ENCODE data around the gene KCNC1.
A peak's percentile ranks its signal among the peaks of the same experiment; 100 is the strongest.

The KCNC1 gene

DNA sequence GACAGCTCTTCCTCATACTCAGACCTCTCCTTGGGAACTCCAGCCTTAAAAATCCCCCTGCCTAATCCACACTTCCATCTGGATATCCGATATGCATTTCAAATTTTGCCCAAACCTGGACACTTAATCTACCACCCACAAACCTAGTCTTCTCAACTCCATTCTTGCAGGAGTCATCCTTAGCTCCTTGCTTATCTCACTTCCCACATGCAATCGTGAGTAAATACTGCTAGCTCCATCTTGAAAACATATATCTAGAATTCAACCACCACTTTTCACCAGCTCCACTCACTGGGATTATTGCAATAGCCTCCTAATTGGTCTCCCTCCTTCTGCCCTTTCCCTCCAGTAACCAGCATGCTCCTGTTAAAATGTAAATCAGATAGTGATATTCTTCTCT, 17.8 kb upstream of the KCNC1 start:
- DNase-seq (ENCODE audit: low read depth), result no peak

DNA sequence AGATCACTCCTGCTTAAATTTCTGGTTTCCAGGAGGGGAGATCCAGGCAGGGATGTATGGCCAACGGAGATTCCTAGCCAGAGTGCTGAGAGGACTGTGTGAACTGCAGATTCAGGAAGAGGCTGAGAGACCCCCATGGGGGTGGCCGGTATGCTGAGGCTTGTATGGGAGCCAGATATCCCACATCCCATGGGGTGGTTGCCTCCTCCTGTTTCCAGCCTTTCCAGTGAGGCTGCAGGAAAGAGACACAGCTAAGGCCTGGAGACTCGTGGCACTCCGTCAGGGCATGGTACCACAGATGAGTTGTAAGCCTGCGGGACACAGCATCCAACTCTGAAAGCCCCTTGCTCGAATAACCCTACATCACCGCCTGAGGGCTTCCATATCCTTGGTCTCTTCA, 16.6 kb upstream of the KCNC1 start:
- no peak for DNase-seq (ENCODE audit: low read depth)

GRCh38 chr11:17718510-17718962, 16.0 kb upstream of the KCNC1 start:
- no peak for DNase-seq (ENCODE audit: low read depth)

- no peak for DNase-seq (ENCODE audit: low read depth)
These were observed 15.3 kb upstream of the KCNC1 start, which contains the start of gene MYOD1 for GRCh38 chr11:17719028-17719937. MYOD1 (plus strand) TSS chr11:17719571; CDS start chr11:17719783, 212 bp downstream.

DNA sequence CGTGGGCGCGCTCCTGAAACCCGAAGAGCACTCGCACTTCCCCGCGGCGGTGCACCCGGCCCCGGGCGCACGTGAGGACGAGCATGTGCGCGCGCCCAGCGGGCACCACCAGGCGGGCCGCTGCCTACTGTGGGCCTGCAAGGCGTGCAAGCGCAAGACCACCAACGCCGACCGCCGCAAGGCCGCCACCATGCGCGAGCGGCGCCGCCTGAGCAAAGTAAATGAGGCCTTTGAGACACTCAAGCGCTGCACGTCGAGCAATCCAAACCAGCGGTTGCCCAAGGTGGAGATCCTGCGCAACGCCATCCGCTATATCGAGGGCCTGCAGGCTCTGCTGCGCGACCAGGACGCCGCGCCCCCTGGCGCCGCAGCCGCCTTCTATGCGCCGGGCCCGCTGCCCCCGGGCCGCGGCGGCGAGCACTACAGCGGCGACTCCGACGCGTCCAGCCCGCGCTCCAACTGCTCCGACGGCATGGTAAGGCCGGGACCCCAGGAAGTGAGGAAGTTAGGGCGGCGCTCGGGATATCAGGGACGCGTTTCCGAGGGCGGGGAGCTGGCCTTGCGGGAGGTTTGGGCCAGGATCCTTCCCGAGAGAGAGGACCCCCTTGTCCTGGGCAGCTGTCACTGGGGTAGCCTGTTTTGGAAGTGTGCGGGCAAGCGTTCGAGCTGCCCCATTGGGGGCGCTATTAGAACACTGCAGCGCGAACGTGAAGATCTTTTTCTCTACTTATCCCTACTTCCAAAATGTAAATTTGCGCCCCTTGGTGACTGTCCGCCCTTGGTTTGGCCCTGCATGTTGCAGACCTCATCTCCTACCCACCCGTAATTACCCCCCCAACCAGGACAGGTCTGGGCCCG, 14.4 kb upstream of the KCNC1 start:
- DNase-seq (ENCODE audit: low read depth), result no peak

- no peak for DNase-seq (ENCODE audit: low read depth)
These were observed 13.8 kb upstream of the KCNC1 start for GRCh38 chr11:17720796-17721171.

DNA sequence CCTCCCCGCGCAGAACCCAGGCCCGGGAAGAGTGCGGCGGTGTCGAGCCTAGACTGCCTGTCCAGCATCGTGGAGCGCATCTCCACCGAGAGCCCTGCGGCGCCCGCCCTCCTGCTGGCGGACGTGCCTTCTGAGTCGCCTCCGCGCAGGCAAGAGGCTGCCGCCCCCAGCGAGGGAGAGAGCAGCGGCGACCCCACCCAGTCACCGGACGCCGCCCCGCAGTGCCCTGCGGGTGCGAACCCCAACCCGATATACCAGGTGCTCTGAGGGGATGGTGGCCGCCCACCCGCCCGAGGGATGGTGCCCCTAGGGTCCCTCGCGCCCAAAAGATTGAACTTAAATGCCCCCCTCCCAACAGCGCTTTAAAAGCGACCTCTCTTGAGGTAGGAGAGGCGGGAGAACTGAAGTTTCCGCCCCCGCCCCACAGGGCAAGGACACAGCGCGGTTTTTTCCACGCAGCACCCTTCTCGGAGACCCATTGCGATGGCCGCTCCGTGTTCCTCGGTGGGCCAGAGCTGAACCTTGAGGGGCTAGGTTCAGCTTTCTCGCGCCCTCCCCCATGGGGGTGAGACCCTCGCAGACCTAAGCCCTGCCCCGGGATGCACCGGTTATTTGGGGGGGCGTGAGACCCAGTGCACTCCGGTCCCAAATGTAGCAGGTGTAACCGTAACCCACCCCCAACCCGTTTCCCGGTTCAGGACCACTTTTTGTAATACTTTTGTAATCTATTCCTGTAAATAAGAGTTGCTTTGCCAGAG, 13.2 kb upstream of the KCNC1 start:
- DNase-seq (ENCODE audit: low read depth), result no peak

GRCh38 chr11:17722000-17722643, 12.5 kb upstream of the KCNC1 start:
- no peak for DNase-seq (ENCODE audit: low read depth)

GRCh38 chr11:17724020-17724908, 10.3 kb upstream of the KCNC1 start:
- DNase-seq (ENCODE audit: low read depth), result no peak

DNA sequence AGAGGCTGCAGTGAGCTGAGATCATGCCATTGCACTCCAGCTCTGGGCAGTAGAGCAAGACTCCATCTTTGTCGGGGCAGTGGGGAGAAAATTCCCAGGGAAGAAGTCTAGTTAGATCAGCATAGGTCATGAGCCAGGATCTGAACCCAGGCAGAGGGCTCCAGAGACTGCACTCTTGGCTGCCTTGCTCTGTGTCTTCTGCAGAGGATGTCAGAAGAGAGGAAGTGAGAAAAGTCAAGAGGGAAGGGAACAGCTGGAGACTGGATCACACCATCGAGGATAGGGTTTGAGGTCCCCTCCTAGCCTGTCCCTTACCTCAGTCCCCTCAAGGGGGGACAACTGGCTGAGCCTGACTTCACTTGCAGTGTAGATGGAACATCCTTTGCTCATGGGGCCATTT, 9.4 kb upstream of the KCNC1 start:
- DNase-seq (ENCODE audit: low read depth), result no peak

DNA sequence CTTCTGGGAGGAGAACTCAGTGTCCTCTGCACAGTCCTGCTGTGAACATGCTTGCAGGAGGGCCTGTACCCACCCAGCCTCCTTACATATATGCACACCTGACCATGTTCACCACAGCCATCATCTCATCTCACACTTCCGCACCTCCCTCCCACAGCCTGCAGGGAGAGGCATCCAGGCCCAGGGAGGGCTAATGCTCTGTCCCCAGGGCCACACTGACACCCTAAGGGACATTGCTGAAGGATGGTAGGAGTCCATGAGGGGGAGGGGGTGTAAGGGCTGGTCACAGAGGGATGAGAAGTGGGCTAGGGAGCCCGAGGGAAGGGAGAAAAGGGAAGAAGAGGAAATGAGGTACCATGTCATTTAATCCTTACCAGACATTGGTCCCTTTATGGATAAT, 4.4 kb upstream of the KCNC1 start:
- DNase-seq (ENCODE audit: low read depth), result no peak

DNA sequence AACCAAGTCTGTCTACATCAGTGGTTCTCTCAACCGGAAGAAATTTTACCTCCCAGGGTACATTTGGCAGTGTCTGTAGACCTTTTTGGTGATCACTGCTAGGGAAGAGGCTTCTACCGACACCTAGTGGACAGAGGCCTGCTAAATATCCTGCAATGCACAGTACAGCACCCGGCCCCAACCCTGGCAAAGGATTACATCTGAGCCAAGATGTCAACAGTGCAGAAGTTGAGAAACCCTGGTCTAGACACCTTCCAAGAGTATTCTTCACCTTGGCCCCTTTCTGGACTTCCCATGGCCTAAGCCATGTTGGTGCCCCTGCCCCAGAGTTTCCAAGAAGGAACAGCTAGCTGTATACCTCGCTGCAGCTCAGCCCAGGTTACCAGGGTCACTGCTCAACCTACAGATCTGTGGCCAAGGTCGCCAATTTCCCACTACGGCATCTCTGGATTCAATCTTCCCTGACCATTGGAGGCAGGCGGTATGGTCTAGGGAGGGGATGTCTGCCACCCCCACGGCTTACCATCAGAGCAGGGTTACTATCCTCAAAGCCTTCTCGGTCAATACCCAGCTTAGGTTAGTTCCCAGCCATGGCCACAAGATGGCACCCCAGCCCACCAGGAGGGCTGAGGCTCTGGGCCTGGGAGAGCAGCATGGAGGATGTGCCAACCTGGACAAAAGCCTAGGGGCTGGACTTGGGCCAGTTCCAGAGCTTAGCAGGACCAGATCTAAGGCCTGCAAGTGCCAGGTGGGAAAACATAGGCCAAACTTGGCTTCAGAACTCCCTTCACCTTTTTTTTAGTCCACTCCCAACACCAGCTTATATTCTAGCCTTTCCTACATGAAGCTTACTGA, 3.7 kb upstream of the KCNC1 start:
- DNase-seq (ENCODE audit: low read depth), result peak; percentile 9

DNA sequence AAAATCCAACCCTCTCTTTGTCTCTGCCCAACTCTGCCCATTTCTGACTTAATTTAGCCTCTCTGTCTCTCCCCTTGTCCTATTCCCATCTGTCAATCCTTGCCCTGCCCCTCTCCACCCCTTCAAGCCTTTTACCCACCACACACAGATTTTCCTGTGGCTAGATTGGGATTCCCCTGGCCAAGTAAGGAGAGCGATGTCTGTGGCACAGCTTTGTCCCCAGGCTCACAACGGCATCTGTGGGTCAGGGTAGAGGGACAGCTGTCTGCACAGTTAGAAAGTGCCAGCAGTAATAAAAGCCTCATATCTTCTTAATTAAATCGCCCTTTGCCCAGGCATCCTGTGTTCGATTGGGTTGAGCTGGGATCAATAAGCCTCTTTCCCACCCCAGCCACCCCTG, 1.3 kb upstream of the KCNC1 start:
- no peak for DNase-seq (ENCODE audit: low read depth)

DNA sequence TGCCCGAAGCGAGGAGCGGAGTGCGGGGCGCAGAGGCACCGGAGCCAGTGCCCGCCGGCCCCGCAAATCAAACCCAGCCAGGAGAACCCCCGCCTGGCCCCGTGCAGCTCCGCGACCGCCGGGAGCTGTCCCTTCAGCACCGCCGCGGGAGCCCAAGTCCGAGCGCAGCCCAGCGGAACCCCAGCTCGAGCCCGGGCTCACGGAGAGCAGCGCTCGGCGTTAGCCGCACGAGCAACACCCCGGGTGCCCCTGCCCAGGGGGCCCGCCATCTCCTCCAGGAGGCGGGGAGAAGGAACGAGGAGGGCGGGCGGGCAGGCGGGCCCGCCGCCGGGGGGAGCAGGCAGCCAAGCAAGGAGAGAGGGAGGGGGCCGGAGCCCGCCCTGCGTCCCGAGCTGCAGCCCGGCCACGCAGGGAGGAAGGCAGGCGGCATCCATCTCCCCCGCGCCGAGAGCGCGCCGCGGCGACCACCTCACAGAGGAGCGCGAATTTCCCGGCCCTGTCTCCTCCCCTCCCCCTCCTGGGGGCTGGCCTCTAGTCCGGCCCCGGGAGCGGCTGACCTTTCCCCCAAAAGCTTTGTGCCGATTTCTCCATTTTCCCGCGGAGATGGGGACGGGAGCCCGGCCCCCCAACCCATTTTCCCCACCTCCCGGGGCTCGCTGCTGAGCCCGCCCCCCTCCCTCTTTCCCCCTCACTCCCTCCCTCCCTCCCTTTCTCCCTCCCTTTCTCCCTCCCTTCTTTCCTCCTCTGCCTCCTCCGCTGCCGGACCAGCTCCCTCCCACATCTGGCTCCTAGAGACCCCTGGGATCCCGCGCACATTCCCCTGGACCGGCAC, 621 bp downstream of the KCNC1 start:
- no peak for DNase-seq (ENCODE audit: low read depth)

DNA sequence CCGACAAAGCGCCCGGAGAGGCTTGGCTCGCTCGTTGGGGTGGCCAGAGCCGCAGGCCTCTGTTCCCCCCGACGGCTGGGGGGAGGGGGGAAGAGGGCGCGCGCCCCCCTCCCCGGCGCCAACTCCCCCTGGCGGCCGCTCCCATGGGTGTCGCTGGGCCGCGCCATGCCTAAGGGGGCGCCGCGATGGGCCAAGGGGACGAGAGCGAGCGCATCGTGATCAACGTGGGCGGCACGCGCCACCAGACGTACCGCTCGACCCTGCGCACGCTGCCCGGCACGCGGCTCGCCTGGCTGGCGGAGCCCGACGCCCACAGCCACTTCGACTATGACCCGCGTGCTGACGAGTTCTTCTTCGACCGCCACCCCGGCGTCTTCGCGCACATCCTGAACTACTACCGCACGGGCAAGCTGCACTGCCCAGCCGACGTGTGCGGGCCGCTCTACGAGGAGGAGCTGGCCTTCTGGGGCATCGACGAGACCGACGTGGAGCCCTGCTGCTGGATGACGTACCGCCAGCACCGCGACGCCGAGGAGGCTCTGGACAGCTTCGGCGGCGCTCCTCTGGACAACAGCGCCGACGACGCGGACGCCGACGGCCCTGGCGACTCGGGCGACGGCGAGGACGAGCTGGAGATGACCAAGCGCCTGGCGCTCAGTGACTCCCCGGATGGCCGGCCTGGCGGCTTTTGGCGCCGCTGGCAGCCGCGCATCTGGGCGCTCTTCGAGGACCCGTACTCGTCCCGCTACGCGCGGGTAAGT, 1.4 kb downstream of the KCNC1 start:
- DNase-seq (ENCODE audit: low read depth), result no peak

DNA sequence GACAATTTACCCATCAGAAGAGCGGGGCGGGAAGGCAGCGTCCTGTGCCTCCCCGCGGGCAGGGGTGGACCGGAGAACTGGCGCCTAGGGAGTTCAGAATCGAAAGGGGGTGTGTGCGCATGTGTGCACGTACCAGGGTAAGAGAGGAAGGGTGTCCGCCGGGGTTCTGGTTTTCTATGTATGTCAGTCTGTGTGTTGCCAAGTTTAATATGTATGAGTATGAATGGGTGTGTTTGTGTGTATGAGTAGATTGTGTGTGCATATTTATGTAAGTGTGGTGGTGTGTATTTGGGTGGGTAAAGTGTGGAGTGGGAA, 2.0 kb downstream of the KCNC1 start:
- DNase-seq (ENCODE audit: low read depth), result no peak

- no peak for DNase-seq (ENCODE audit: low read depth)
These were observed 2.6 kb downstream of the KCNC1 start for GRCh38 chr11:17736930-17737817.
